Kidney (tissue), 14 donors: Measurements from ENCODE around the gene MEF2C. TPM values are rescaled to one million over a fixed set of nuclear protein-coding genes. Genes with fewer than 3 reads are reported as not detected.
"Not testable (repeated sequence)": the region's sequence is repeated elsewhere in the genome, so short reads cannot be mapped to it uniquely, and the experiment has no call there.

Source experiments
- DNase-seq, 5 donors: peaks; one replicate each; pipeline ENCODE4 v3.0.0-alpha.2; 2013 to 2020
- FAIRE-seq: peaks from 2 replicates; lab custom pipeline; 2012; peaks lifted over from hg19 to GRCh38; lab: Jason Lieb, UNC
- H3K27ac ChIP-seq, 2 donors: one replicate each; pipeline ENCODE4 v1.7.0; 2013; ENCODE audit warnings: low read depth in 2 of 2, low read length in 2 of 2, inconsistent platforms in 1 of 2
- H3K27me3 ChIP-seq: one replicate; pipeline ENCODE4 v1.7.1; 2013; ENCODE audit warnings: low read length, inconsistent platforms; ENCODE audit not compliant: control insufficient read depth, insufficient read depth
- H3K36me3 ChIP-seq, 3 donors: one replicate each; pipeline versions ENCODE4 v1.7.0 to v1.7.1; 2013; ENCODE audit warnings: low read length in 3 of 3, control low read depth in 1 of 3, inconsistent platforms in 1 of 3; ENCODE audit not compliant: insufficient read depth in 3 of 3, control insufficient read depth in 2 of 3
- H3K4me1 ChIP-seq, 3 donors: one replicate each; pipeline versions ENCODE4 v1.7.0 to v1.7.1; 2013; ENCODE audit warnings: low read length in 3 of 3, inconsistent platforms in 1 of 3, low read depth in 1 of 3; ENCODE audit not compliant: control insufficient read depth in 2 of 3, insufficient read depth in 2 of 3
- H3K4me3 ChIP-seq, 3 donors: one replicate each; pipeline versions ENCODE4 v1.7.0 to v1.8.1; 2013; ENCODE audit warnings: low read length in 3 of 3, control low read depth in 1 of 3, inconsistent platforms in 1 of 3
- H3K9ac ChIP-seq, 3 donors: one replicate each; pipeline versions ENCODE4 v1.7.0 to v1.7.1; 2013; ENCODE audit warnings: low read length in 3 of 3, control low read depth in 1 of 3, inconsistent platforms in 1 of 3
- H3K9me3 ChIP-seq, 3 donors: one replicate each; pipeline versions ENCODE4 v1.7.0 to v1.7.1; 2013; ENCODE audit warnings: low read length in 3 of 3, control low read depth in 1 of 3, inconsistent platforms in 1 of 3; ENCODE audit not compliant: control insufficient read depth in 2 of 3, insufficient read depth in 1 of 3
- CTCF ChIP-seq: IDR thresholded peaks from 3 replicates; pipeline ENCODE4 v1.5.1; 2012; ENCODE audit warnings: mild to moderate bottlenecking, moderate library complexity, borderline replicate concordance; ENCODE audit not compliant: insufficient read depth; ENCODE audit errors: extremely low read depth
- intact Hi-C: fragments of 100-400 bp; cut with DNase I; formaldehyde crosslinking; loops from one replicate; pipeline ENCODE4 v1.11.1; 2022
- polyA plus RNA-seq: library from polyadenylated mRNA; stranded (reverse); fragments of 350-450 nt; fragmentation: Illumina TruSeq; extraction: RNeasy Lipid Tissue Mini Kit (QIAGEN cat#74804); gene quantifications from one replicate; pipeline ENCODE4 v1.2.3, GENCODE V29; 2014; ENCODE audit warnings: low read depth, low replicate concordance; ENCODE audit not compliant: insufficient read depth
- total RNA-seq: library from RNA; stranded (reverse); fragmentation: NEBNext Ultra II Directional; extraction: Animal tissue kit (Norgen Biotek cat#: 25700); gene quantifications from one replicate; pipeline ENCODE4 v1.2.1, GENCODE V29; 2021
- donor health status: control.
- donor health status: control.
- donor health status: control.
- donor health status: control.
- donor health status: control.
- donor health status: DM: yes; HTN: yes; CAD: no.
- donor health status: Normal renal cell carcinoma (clear cell type).

The MEF2C gene
- total and polyA plus RNA-seq, 2 donors from 2014 or later, result 5.3 to 75.4 TPM

- Histone ChIP-seq H3K9ac (no peak overlapping the region), H3K4me3 (no peak overlapping the region), H3K36me3 (no peaks in the 10 kb centered on the region), H3K27ac (no peak overlapping the region), H3K9me3 (no peaks in the 10 kb centered on the region), H3K27me3 (no peaks in the 10 kb centered on the region), H3K4me1 (no peaks in the 10 kb centered on the region)
- no peak for DNase-seq
- FAIRE-seq, result no peak
- TF ChIP-seq CTCF, result no peak
- intact Hi-C loops, result no loop called here
Measured at GRCh38 chr5:88923623-88924329, 40.8 kb upstream of the MEF2C start.

- H3K27ac ChIP-seq, H3K9ac ChIP-seq, FAIRE-seq, intact Hi-C loops, H3K36me3 ChIP-seq, H3K27me3 ChIP-seq, DNase-seq, H3K9me3 ChIP-seq, H3K4me1 ChIP-seq, H3K4me3 ChIP-seq: not testable (repeated sequence)
Measured at GRCh38 chr5:88912743-88913142, 29.8 kb upstream of the MEF2C start.

- H3K36me3 ChIP-seq, intact Hi-C loops, H3K4me3 ChIP-seq, H3K27me3 ChIP-seq, H3K9ac ChIP-seq, H3K4me1 ChIP-seq, FAIRE-seq, H3K9me3 ChIP-seq, H3K27ac ChIP-seq, DNase-seq: not testable (repeated sequence)
Measured at GRCh38 chr5:88911059-88911572, 28.1 kb upstream of the MEF2C start.

- H3K4me3 ChIP-seq, H3K36me3 ChIP-seq, H3K9ac ChIP-seq, H3K9me3 ChIP-seq, H3K27me3 ChIP-seq, H3K4me1 ChIP-seq, H3K27ac ChIP-seq, DNase-seq, intact Hi-C loops: not testable (repeated sequence)
- peak; percentile 44 for FAIRE-seq
Measured at GRCh38 chr5:88904478-88904877, 21.5 kb upstream of the MEF2C start.

- FAIRE-seq, intact Hi-C loops: not testable (repeated sequence)
Measured at GRCh38 chr5:88903966-88904365, 21.0 kb upstream of the MEF2C start.

GRCh38 chr5:88901077-88901476, 18.1 kb upstream of the MEF2C start:
- DNase-seq, H3K9ac ChIP-seq, H3K4me3 ChIP-seq, H3K9me3 ChIP-seq, H3K27ac ChIP-seq, FAIRE-seq, H3K4me1 ChIP-seq, H3K27me3 ChIP-seq, intact Hi-C loops, H3K36me3 ChIP-seq: not testable (repeated sequence)

More at GRCh38 chr5:88903966-88904365, 21.0 kb upstream of the MEF2C start:
- H3K9me3 ChIP-seq, H3K27me3 ChIP-seq, H3K27ac ChIP-seq, H3K9ac ChIP-seq, H3K36me3 ChIP-seq, H3K4me1 ChIP-seq, H3K4me3 ChIP-seq, DNase-seq: not testable (repeated sequence)
